MG63 (cell line): ENCODE results near the gene EPB41. TPM values are rescaled to one million over a fixed set of nuclear protein-coding genes. Genes with fewer than 3 reads are reported as not detected.
"Not testable (repeated sequence)": the region's sequence is repeated elsewhere in the genome, so short reads cannot be mapped to it uniquely, and the experiment has no call there.

ENCODE experiments used
- DNase-seq: peaks from one replicate; pipeline ENCODE4 v3.0.0-alpha.2; 2020
- H3K27me3 ChIP-seq: fragments of 250-450 bp; sonication (Bioruptor Pico); 2 replicates; pipeline ENCODE4 v1.5.1; 2020; ENCODE audit warnings: mild to moderate bottlenecking, moderate library complexity
- H3K36me3 ChIP-seq: fragments of 250-450 bp; sonication (Bioruptor Pico); 2 replicates; pipeline ENCODE4 v1.5.1; 2020; ENCODE audit warnings: mild to moderate bottlenecking, moderate library complexity
- H3K4me3 ChIP-seq: fragments of 250-450 bp; sonication (Bioruptor Pico); 2 replicates; pipeline ENCODE4 v1.5.1; 2020; ENCODE audit warnings: mild to moderate bottlenecking, moderate library complexity
- H3K9me3 ChIP-seq: fragments of 250-450 bp; sonication (Bioruptor Pico); 2 replicates; pipeline ENCODE4 v1.5.1; 2020; ENCODE audit warnings: mild to moderate bottlenecking, moderate library complexity
- total RNA-seq: library from RNA; depleted of rRNA; stranded (reverse); fragments of >200 nt; shearing (Covaris generic); gene quantifications from 2 replicates; pipeline ENCODE4 v1.2.3, GENCODE V29; 2014; ENCODE audit warnings: low replicate concordance

EPB41 gene
- total RNA-seq, 1 experiment from 2014 or later, result 4.6 TPM

DNA sequence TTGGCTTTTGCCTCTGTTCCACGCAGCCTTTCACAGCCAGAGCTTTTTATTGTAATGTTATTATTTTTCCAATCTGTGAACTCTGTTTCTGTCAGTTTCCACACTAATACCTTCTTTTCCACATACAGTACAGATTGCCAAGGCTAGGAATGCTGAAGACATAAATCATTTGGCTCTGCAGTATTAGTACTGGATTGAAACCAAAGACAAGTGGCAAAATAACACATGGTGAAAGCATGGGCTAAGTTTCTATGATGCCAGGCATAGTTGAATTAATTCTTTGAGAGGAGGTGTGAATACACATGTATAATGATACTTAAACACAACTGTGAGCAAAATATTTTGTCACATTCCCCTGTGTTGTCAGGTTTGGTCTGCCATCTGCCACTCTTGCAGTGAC lies 135.8 kb downstream of the EPB41 start:
- no peak overlapping the region for H3K4me3 ChIP-seq
- H3K36me3 ChIP-seq, result no peaks in the 10 kb centered on the region
- H3K27me3 ChIP-seq, result no peaks in the 10 kb centered on the region
- DNase-seq, result no peak
- no peaks in the 10 kb centered on the region for H3K9me3 ChIP-seq

DNA sequence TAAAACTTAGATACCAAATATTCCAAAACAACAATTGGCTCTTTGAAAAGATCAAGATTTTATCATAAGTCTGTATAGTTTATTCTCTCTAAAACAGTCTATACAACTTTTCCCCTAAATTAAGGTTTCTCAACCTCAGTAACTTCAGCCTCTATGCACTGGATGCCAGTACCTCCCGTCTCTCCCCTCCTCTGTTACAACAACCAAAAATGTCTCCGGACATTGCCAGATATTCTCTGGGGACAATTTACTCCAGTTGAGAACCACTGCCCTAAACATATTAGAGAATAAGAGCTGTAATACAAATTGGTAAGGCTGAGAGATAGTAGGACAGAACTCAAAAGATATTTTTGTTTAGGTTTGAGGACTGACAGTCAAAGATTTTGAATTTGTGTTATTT lies 137.7 kb downstream of the EPB41 start:
- no peak for DNase-seq
- Histone ChIP-seq H3K36me3 (no peaks in the 10 kb centered on the region), H3K9me3 (no peaks in the 10 kb centered on the region), H3K27me3 (no peaks in the 10 kb centered on the region), H3K4me3 (no peak overlapping the region)

DNA sequence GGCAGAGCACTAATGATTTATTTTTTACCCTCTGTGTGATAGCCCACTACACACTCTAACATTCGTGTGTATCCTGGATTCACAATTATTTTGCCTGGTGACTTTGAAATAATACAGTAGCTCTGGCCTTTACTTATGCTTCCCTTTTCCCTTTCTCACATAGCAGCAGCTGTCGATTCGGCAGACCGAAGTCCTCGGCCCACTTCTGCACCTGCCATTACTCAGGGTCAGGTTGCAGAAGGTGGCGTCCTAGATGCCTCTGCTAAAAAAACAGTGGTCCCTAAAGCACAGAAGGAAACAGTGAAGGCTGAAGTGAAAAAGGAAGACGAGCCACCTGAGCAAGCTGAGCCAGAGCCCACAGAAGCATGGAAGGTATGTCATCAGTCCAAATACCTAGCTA lies 138.6 kb downstream of the EPB41 start:
- no peaks in the 10 kb centered on the region for H3K27me3 ChIP-seq
- no peak for DNase-seq
- H3K9me3 ChIP-seq, result no peaks in the 10 kb centered on the region
- H3K4me3 ChIP-seq, result no peak overlapping the region
- no peaks in the 10 kb centered on the region for H3K36me3 ChIP-seq

DNA sequence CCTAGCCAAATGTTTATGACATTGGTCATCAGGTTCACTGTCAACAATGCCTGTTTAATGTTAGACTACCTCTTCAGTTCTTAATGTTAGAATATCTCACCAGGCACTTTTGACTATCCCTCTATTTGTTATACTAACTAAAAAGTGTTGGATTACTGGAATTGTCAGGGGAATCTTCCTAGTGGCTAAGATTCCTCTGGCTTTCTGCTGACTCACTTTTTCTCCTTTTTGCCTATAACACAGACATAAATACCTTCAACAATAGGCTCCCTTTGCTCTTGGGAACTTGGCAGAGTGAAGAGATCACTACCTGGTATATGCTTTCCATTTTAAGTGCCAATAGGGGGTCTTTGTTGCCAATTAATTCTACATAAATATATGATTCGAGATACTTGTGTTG lies 140.8 kb downstream of the EPB41 start:
- no peaks in the 10 kb centered on the region for H3K27me3 ChIP-seq
- H3K4me3 ChIP-seq, result no peak overlapping the region
- H3K36me3 ChIP-seq, result no peaks in the 10 kb centered on the region
- no peak for DNase-seq
- no peaks in the 10 kb centered on the region for H3K9me3 ChIP-seq

DNA sequence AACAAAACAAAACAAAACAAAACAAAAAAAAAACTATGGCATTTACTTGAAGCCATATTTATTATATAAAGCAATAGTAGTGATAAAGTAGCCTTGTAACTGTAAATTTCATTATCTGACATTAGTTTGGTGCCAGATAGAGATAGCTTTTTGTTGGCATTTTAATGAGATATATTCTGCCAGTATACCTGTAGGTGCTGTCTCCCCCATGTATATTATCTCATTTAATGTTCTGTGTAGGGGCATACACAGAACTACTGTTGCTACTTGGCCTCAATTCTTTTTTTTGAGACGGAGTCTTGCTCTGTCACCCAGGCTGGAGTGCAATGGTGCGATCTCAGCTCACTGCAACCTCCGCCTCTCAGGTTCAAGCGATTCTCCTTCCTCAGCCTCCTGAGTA lies 141.9 kb downstream of the EPB41 start:
- Histone ChIP-seq H3K9me3 (no peaks in the 10 kb centered on the region), H3K36me3 (no peaks in the 10 kb centered on the region), H3K4me3 (no peak overlapping the region), H3K27me3 (no peaks in the 10 kb centered on the region)
- DNase-seq, result no peak

DNA sequence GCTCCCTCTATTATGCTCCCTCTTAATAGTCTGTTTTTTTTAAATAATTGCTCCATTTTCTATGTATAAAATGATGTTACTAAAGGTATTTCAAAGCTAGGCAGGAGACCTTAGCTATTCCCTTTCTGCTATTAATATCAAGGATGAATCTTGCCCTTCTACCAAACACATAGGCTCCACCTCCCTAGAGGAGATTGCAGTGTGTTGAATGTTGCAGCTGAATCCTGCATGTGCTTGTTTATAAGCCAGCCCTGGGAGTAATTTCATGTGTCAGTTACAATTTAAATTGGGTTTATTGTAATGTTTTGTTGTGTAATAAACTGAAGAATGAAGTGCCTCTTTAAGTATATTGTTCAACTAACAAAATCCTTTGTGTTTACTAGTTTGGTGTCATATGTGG lies 143.3 kb downstream of the EPB41 start:
- Histone ChIP-seq H3K36me3 (no peaks in the 10 kb centered on the region), H3K9me3 (no peaks in the 10 kb centered on the region), H3K27me3 (no peaks in the 10 kb centered on the region), H3K4me3 (no peak overlapping the region)
- DNase-seq, result no peak

DNA sequence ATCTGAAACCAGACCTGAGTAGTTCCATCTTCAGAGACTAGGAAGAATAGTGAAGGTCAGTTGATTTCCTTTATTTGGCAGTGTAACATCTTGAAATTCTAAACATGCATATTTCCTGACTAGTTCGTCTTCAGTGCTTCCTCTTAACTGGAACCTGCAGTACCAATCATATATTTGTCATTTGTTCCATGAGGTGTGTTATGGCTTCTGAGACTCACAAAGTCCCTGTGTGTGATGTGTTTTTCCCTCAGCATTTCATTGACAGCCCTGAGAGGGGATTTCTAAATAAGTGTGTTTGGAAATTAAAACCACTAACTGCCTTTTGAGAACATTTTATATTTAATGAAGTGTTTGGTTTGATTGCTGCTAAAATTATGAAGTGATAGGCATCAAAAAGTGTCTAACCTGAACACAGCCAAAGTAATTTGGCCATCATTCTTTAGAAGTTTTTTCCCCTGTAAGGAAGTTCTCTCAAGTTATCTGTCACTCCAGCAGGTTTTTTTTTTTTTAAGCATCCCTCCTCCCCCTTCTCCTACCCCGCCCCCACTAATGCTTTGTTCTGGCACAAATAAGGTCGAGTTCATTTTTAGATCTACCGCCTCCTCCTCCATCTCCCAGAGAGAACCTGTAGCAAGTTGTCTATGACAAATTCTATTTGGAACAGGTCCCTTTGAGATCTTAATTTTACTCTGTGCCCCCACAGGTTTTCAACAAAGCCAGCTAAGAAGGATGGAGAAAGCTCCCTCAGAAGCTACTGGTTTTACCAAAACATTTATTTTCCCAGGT lies 148.0 kb downstream of the EPB41 start:
- H3K36me3 ChIP-seq, result no peaks in the 10 kb centered on the region
- no peaks in the 10 kb centered on the region for H3K27me3 ChIP-seq
- H3K4me3 ChIP-seq, result no peak overlapping the region
- DNase-seq, result no peak
- H3K9me3 ChIP-seq, result no peaks in the 10 kb centered on the region

DNA sequence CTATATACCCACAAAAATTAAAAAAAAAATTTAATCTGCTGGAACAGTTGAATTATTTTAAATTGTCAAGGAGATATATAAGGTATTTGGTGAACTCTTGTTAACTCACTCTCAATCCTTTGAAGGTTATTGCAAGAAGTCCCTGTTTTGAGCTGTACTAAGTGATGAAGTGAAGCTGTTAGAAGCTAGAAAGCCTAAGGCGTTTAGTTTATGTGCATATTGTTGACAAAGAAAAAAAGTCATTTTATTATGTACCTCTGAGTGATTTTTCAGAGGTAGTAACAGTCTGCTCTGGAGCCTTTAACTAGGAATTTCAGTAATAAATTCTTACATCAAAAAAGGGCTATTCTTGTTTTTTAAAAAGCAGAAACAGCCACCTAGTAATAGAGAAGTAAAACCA lies 149.7 kb downstream of the EPB41 start:
- Histone ChIP-seq H3K36me3 (no peaks in the 10 kb centered on the region), H3K4me3 (no peak overlapping the region), H3K27me3 (no peaks in the 10 kb centered on the region), H3K9me3 (no peaks in the 10 kb centered on the region)
- DNase-seq, result no peak

DNA sequence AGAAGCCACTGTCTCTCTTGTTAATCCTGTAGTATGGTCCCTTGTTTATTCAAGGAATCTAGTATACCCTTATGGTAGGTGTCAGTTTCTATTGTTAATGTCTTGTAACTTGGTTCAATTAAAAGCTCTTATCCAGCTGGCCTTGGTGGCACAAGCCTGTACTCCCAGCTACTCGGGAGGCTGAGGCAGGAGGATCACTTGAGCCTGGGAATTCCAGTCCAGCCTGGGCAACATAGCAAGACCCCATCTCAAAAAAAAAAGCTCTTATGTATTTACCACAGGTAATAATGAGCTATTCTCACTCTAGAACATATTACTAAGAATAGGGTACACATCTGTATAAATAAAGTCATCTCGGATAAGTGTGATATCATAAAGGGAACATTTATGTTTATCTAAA lies 162.8 kb downstream of the EPB41 start:
- Histone ChIP-seq H3K9me3 (no peaks in the 10 kb centered on the region), H3K27me3 (no peaks in the 10 kb centered on the region), H3K36me3 (no peaks in the 10 kb centered on the region), H3K4me3 (no peak overlapping the region)
- DNase-seq, result no peak

DNA sequence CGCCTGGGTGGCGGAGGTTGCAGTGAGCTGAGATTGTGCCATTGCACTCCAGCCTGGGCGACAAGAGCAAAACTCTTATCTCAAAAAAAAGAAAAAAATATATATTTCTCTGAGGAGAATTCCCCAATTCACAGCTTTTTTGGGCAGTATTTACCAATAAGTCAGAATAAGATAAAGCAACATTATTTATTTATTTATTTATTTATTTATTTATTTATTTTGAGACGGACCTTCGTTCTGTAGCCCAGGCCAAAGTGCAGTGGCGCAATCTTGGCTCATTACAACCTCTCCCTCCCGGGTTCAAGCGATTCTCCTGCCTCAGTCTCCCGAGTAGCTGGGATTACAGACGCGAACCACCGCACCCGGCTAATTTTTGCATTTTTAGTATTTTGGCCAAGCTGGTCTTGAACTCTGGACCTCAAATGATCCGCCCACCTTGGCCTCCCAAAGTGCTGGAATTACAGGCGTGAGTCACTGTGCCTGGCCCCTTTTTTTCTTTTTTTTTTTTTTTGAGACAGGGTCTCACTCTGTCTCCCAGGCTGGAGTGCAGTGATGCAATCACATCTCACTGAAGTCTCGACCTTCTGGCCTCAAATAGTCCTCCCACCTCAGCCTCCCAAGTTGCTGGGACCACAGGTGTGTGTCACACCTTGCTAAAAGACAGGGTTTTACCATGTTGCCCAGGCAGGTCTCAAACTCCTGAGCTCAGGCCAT lies 165.7 kb downstream of the EPB41 start:
- H3K9me3 ChIP-seq, H3K36me3 ChIP-seq, H3K27me3 ChIP-seq, H3K4me3 ChIP-seq, DNase-seq: not testable (repeated sequence)

DNA sequence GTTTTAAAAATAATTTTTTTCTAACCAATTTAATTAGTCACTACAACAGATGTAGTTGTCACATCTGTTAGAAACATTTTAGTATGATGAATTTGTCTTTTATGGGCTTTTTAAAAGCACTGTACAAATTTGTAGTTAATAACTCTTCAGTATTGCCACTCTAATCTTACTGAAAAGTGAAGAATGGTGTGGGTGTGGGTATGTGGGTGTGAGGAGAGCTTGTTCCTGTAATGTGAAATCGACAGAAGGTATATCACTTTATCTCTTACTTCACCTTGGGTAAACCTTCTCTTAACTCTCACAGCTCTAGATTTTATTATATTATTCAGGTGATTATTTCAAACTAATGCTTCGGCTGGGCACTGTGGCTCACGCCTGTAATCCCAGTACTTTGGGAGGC lies 166.8 kb downstream of the EPB41 start:
- no peak overlapping the region for H3K4me3 ChIP-seq
- no peaks in the 10 kb centered on the region for H3K27me3 ChIP-seq
- no peaks in the 10 kb centered on the region for H3K9me3 ChIP-seq
- no peaks in the 10 kb centered on the region for H3K36me3 ChIP-seq
- DNase-seq, result no peak

DNA sequence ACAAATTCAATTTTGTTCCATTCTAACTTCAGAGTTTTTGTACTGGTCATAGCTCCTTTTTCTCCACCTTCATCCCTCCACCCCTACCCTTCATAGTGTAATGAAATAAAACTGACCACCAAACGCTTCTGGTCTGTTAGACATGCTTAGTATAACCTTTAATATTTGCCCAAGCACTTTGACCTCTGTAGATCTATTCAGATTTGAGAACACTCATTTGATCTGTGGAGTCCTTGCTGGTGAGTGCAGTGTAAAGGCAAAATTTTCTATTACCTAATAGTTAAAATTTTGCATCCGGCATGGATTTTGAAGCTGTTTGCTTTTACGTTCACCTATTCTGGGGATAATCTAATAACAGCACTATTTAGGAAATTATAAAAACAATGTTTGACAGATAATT lies 168.2 kb downstream of the EPB41 start:
- H3K36me3 ChIP-seq, result no peaks in the 10 kb centered on the region
- no peak for DNase-seq
- no peaks in the 10 kb centered on the region for H3K9me3 ChIP-seq
- H3K4me3 ChIP-seq, result no peak overlapping the region
- H3K27me3 ChIP-seq, result no peaks in the 10 kb centered on the region

DNA sequence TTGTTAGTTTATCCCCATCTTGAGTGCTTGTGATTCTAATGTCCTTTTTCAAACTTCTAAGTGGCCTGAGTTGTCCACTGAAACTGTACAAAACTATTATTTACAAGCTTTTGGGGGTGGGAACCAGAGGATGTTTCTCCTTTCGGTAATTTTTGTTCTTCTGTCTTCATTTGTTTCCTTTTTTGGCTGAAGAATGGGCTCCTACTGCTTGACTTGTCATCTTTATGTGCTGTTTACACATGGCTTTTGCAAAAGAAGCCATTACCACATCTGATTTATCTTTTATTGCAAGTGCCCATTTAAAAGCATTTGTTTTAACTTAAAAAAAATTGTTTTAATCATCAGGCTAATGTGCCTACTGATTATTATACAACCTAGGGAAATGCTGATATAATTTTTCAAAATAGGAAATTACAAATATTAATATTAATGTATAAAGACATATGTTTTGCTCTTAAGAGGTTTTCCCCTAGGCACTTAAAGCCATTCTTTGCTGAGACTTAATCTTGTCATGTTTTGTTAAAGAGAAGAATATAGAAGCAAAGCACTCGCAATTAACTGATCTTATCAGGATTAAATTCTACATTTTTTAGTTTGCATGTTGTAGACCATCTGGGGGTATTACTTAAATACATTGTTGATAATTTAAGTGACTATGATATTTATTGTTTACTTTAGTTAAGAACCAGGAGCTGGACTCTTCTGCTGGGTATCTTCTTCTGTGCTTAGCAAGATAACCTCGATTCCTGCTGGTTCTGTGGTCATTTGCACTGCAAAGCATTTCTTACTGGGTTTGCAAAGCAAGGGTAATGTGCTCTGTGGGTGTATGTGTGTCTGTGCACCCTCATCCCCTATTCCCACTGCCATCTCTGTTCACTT lies 169.2 kb downstream of the EPB41 start:
- DNase-seq, result no peak
- no peaks in the 10 kb centered on the region for H3K9me3 ChIP-seq
- no peak overlapping the region for H3K4me3 ChIP-seq

DNA sequence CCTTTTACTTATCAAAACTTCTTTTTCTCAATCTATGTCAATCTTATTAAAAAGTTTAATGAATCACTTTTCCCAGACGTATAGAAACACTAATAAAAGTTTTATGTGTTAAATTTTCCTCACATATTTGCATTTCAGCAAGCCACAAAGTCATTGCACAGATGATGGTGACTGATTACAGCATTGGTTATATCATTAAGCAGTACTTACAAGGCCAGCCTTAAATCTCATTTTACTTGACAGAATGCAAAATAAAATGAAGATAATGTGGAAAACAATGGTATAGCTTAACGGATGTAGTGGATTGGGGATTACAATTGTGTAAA lies 169.8 kb downstream of the EPB41 start:
- no peak overlapping the region for H3K4me3 ChIP-seq
- H3K27me3 ChIP-seq, result no peaks in the 10 kb centered on the region
- no peaks in the 10 kb centered on the region for H3K9me3 ChIP-seq
- DNase-seq, result no peak
- H3K36me3 ChIP-seq, result no peaks in the 10 kb centered on the region

More for the DNA sequence above, 169.2 kb downstream of the EPB41 start:
- no peaks in the 10 kb centered on the region for H3K36me3 ChIP-seq
- no peaks in the 10 kb centered on the region for H3K27me3 ChIP-seq

DNA sequence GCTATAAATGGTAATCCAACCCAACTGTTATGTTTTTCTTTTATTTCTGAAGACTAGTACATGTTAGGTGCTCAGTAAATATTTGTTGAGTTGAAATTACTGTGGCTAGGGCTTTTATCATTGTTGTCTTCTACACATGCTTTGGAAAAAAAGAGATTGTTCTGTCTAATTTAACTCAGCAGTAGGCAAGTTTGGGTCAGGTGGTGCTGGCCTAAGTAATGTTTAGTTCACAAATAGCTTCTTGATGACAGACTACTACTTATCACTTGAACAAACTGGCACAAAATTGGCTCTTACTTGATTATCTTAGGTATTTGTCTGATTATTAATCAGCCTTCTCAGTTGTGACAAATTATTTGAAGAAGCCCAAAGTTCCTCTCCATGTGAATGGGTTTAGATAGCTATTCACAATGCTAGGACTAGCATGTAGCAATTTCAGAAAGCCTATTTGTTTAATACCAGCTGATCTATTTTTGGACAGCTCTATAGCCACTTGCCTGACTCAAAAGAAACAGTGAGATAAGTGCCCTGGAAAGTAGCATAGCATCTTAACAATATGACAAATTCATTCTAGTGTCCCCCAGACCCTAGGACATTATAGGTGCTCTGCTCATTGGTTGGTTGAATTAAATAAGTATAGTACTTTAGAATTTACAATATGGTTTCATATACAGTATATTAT lies 176.7 kb downstream of the EPB41 start:
- Histone ChIP-seq H3K9me3 (no peaks in the 10 kb centered on the region), H3K27me3 (no peaks in the 10 kb centered on the region), H3K4me3 (no peak overlapping the region), H3K36me3 (no peaks in the 10 kb centered on the region)
- DNase-seq, result no peak

DNA sequence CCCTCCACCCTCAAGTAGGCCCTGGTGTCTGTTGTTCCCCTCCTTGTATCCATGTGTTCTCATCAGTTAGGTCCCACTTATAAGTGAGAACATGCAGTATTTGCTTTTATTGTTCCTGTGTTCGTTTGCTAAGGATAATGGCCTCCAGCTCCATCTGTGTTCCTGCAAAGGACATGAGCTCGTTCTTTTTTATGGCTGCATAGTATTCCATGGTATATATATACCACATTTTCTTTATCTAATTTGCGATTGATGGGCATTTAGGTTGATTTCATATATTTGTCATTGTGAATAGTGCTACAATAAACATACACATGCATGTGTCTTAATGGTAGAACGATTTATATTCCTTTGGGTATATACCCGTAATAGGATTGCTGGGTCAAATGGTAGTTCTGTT lies 178.3 kb downstream of the EPB41 start:
- not testable (repeated sequence) for DNase-seq, H3K36me3 ChIP-seq

DNA sequence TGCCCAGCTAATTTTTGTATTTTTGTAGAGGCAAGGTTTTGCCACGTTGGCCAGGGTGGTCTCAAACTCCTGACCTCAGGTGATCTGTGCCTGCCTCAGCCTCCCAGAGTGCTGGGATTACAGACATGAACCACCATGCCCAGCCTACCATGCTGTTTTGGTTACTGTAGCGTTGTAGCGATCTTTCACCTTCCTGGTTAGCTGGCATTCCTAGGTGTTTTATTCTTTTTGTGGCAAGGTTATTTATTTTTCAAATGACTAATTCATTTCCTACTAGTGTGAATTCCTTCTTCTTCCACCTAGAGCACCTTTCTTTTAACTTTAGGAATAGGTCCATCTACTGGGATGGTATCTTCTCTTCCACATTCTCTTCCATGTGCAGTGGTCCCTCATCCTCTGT lies 180.1 kb downstream of the EPB41 start:
- H3K27me3 ChIP-seq, result no peaks in the 10 kb centered on the region
- no peaks in the 10 kb centered on the region for H3K36me3 ChIP-seq
- no peaks in the 10 kb centered on the region for H3K9me3 ChIP-seq
- no peak for DNase-seq
- no peak overlapping the region for H3K4me3 ChIP-seq

More for the DNA sequence above, 178.3 kb downstream of the EPB41 start:
- H3K4me3 ChIP-seq, H3K9me3 ChIP-seq, H3K27me3 ChIP-seq: not testable (repeated sequence)
